ENCODE results near the gene ARMH3.

GRCh38 chr10:101896225-101896877 lies 159.6 kb downstream of the ARMH3 start:
- TF ChIP-seq, protein P1, sequence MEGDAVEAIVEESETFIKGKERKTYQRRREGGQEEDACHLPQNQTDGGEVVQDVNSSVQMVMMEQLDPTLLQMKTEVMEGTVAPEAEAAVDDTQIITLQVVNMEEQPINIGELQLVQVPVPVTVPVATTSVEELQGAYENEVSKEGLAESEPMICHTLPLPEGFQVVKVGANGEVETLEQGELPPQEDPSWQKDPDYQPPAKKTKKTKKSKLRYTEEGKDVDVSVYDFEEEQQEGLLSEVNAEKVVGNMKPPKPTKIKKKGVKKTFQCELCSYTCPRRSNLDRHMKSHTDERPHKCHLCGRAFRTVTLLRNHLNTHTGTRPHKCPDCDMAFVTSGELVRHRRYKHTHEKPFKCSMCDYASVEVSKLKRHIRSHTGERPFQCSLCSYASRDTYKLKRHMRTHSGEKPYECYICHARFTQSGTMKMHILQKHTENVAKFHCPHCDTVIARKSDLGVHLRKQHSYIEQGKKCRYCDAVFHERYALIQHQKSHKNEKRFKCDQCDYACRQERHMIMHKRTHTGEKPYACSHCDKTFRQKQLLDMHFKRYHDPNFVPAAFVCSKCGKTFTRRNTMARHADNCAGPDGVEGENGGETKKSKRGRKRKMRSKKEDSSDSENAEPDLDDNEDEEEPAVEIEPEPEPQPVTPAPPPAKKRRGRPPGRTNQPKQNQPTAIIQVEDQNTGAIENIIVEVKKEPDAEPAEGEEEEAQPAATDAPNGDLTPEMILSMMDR (IDR thresholded peaks at IDR 0.05; ENCODE audit: low read length): no peak
- TF ChIP-seq EZH2phosphoT487 (IDR thresholded peaks at IDR 0.05; ENCODE audit: low read length): no peak
- no peak for TF ChIP-seq EZH2 (optimal IDR thresholded peaks at IDR 0.05; ENCODE audit: low read depth, low read length)
